Limb (tissue), 2 donors: ENCODE measurements around the gene MLXIP.
"Not testable (repeated sequence)": the region's sequence is repeated elsewhere in the genome, so short reads cannot be mapped to it uniquely, and the experiment has no call there.

Experiments used
- DNase-seq, 2 donors: peaks; one replicate each; pipeline ENCODE4 v3.0.0-alpha.2; 2016; ENCODE audit errors: extremely low spot score in 2 of 2

The MLXIP gene

GRCh38 chr12:122078141-122079032, at the start of gene MLXIP:
Gene MLXIP, plus strand, starts transcription at chr12:122078756. Its CDS starts 98 bp downstream, at chr12:122078854.
- peak; percentile 90 to 95 for DNase-seq

- no peak for DNase-seq
Measured at GRCh38 chr12:122028905-122029560, 49.5 kb upstream of the MLXIP start.

GRCh38 chr12:122029620-122030423, 48.7 kb upstream of the MLXIP start:
- DNase-seq = no peak

- DNase-seq = no peak
Measured at GRCh38 chr12:122030424-122031035, 48.0 kb upstream of the MLXIP start.

GRCh38 chr12:122031342-122032216, 47.0 kb upstream of the MLXIP start:
- peak in 1 of 2 donors; percentile 65 for DNase-seq

GRCh38 chr12:122032580-122032979, 46.0 kb upstream of the MLXIP start:
- no peak for DNase-seq

GRCh38 chr12:122035292-122035691, 43.3 kb upstream of the MLXIP start:
- no peak for DNase-seq

- DNase-seq = no peak
Measured at GRCh38 chr12:122036153-122036552, 42.4 kb upstream of the MLXIP start.

- no peak for DNase-seq
Measured at GRCh38 chr12:122040579-122041386, 37.8 kb upstream of the MLXIP start.

- DNase-seq = not testable (repeated sequence)
Measured at GRCh38 chr12:122041458-122041857, 37.1 kb upstream of the MLXIP start.

- DNase-seq = no peak
Measured at GRCh38 chr12:122042910-122043309, 35.6 kb upstream of the MLXIP start.

GRCh38 chr12:122043476-122043875, 35.1 kb upstream of the MLXIP start:
- no peak for DNase-seq

GRCh38 chr12:122045262-122045661, 33.3 kb upstream of the MLXIP start:
- no peak for DNase-seq

- DNase-seq = no peak
Measured at GRCh38 chr12:122046145-122046544, 32.4 kb upstream of the MLXIP start.

GRCh38 chr12:122048151-122048550, 30.4 kb upstream of the MLXIP start:
- no peak for DNase-seq

GRCh38 chr12:122049827-122050226, 28.7 kb upstream of the MLXIP start:
- no peak for DNase-seq

- DNase-seq = no peak
Measured at GRCh38 chr12:122050706-122051105, 27.9 kb upstream of the MLXIP start.

- DNase-seq = no peak
Measured at GRCh38 chr12:122051231-122051876, 27.2 kb upstream of the MLXIP start.

- DNase-seq = no peak
Measured at GRCh38 chr12:122052285-122052684, 26.3 kb upstream of the MLXIP start.
